ENCODE measurements around the gene E2F3.

The E2F3 gene

GRCh38 chr6:20426177-20427082 is 24.8 kb downstream of the E2F3 start:
- no peaks in the 10 kb centered on the region for H3K27me3 Mint-ChIP-seq
- peaks cover 28 to 53% of the 10 kb centered on the region in 2 donors for H3K4me1 Mint-ChIP-seq (ENCODE audit: low read depth in 2 of 2)
- H3K27ac Mint-ChIP-seq: peak overlapping the region; percentile 26 to 72
- no peak overlapping the region for H3K4me3 Mint-ChIP-seq
- no peak for DNase-seq
- peaks cover 8% of the 10 kb centered on the region for H3K36me3 Mint-ChIP-seq (ENCODE audit: insufficient read depth)
- ATAC-seq (replicated peaks): no peak
- no peaks in the 10 kb centered on the region for H3K9me3 Mint-ChIP-seq

DNA sequence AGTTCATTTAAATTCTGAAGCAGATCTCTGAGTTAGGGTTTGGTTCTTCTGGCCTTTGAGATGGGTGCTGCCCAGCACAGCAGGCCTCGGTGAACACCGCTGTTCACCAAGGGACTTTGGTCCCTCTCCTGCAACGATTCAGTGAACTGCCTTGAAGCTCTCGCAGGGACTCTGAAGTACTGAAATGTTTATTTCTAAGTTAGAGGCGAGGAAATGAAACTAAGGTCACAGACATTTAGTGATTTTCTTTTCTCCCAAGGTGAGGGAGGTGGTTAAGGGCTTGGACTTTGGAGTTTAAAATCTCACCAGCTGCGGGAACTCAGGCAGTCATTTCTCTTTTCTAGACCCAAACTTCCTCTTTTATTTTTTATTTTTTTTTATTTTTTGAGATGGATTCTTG is 26.2 kb downstream of the E2F3 start:
- Mint-ChIP-seq H3K27me3 (no peaks in the 10 kb centered on the region), H3K9me3 (no peaks in the 10 kb centered on the region), H3K36me3 (ENCODE audit: insufficient read depth) (peaks cover 12% of the 10 kb centered on the region), H3K27ac (peak overlapping the region; percentile 26 to 72), H3K4me3 (no peak overlapping the region), H3K4me1 (ENCODE audit: low read depth in 2 of 2) (peaks cover 26 to 47% of the 10 kb centered on the region in 2 donors)
- ATAC-seq (replicated peaks) (no peak), DNase-seq (no peak)

GRCh38 chr6:20432692-20433091 is 31.0 kb downstream of the E2F3 start:
- no peaks in the 10 kb centered on the region for H3K27me3 Mint-ChIP-seq
- no peak overlapping the region for H3K27ac Mint-ChIP-seq
- H3K4me1 Mint-ChIP-seq (ENCODE audit: low read depth in 2 of 2): peaks cover 8 to 30% of the 10 kb centered on the region in 2 donors
- H3K9me3 Mint-ChIP-seq: no peaks in the 10 kb centered on the region
- no peak overlapping the region for H3K4me3 Mint-ChIP-seq
- H3K36me3 Mint-ChIP-seq (ENCODE audit: insufficient read depth): peaks cover 6% of the 10 kb centered on the region
- no peak for ATAC-seq (replicated peaks)
- no peak for DNase-seq

- Mint-ChIP-seq H3K9me3 (no peaks in the 10 kb centered on the region), H3K4me1 (ENCODE audit: low read depth in 2 of 2) (peaks cover 7 to 34% of the 10 kb centered on the region in 2 donors), H3K27ac (no peak overlapping the region), H3K4me3 (no peak overlapping the region), H3K27me3 (no peaks in the 10 kb centered on the region), H3K36me3 (ENCODE audit: insufficient read depth) (peaks cover 6% of the 10 kb centered on the region)
- DNase-seq (no peak), ATAC-seq (replicated peaks) (no peak)
Measured at GRCh38 chr6:20433321-20433720, 31.6 kb downstream of the E2F3 start.

- no peaks in the 10 kb centered on the region for H3K27me3 Mint-ChIP-seq
- H3K4me1 Mint-ChIP-seq (ENCODE audit: low read depth in 2 of 2): peaks cover 10 to 38% of the 10 kb centered on the region in 2 donors
- DNase-seq (no peak), ATAC-seq (replicated peaks) (no peak)
- H3K36me3 Mint-ChIP-seq (ENCODE audit: insufficient read depth): peaks cover 6% of the 10 kb centered on the region
- no peak overlapping the region for H3K27ac Mint-ChIP-seq
- no peak overlapping the region for H3K4me3 Mint-ChIP-seq
- no peaks in the 10 kb centered on the region for H3K9me3 Mint-ChIP-seq
Measured at GRCh38 chr6:20433929-20434328, 32.2 kb downstream of the E2F3 start.

- no peak for DNase-seq
- no peaks in the 10 kb centered on the region for H3K9me3 Mint-ChIP-seq
- H3K27me3 Mint-ChIP-seq: no peaks in the 10 kb centered on the region
- peak overlapping the region; percentile 11 to 56 for H3K27ac Mint-ChIP-seq
- no peak overlapping the region for H3K4me3 Mint-ChIP-seq
- no peak for ATAC-seq (replicated peaks)
- peaks cover 10 to 38% of the 10 kb centered on the region in 2 donors for H3K4me1 Mint-ChIP-seq (ENCODE audit: low read depth in 2 of 2)
- H3K36me3 Mint-ChIP-seq (ENCODE audit: insufficient read depth): peaks cover 11% of the 10 kb centered on the region
Measured at GRCh38 chr6:20434766-20435165, 33.1 kb downstream of the E2F3 start.

- Mint-ChIP-seq H3K27me3 (no peaks in the 10 kb centered on the region), H3K27ac (no peak overlapping the region), H3K4me3 (no peak overlapping the region), H3K9me3 (peaks cover 0 to 2% of the 10 kb centered on the region in 2 donors), H3K4me1 (ENCODE audit: low read depth in 2 of 2) (peaks cover 11 to 47% of the 10 kb centered on the region in 2 donors), H3K36me3 (ENCODE audit: insufficient read depth) (peaks cover 11% of the 10 kb centered on the region)
- DNase-seq (no peak), ATAC-seq (replicated peaks) (no peak)
Measured at GRCh38 chr6:20436719-20437118, 35.0 kb downstream of the E2F3 start.

DNA sequence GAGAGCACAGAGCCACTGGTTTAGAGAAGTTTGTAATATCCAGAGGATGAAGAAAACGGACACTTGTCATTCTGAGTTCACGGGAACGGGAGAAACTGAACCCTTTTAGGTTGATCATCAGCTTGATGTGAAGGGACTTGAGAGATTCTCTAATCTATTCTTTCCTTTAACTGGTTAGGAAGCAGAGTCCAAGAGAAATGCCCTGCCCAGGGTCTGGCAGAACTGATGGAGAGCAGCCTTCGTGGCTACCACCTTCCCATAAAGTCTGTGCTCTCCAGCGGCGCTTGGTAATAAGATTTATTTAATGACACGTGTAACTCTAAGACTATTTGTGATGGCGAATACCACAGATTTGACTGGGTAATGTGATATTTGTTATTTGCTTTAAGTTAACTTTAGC is 36.0 kb downstream of the E2F3 start:
- H3K4me3 Mint-ChIP-seq: no peak overlapping the region
- H3K4me1 Mint-ChIP-seq (ENCODE audit: low read depth in 2 of 2): peaks cover 9 to 52% of the 10 kb centered on the region in 2 donors
- no peak for DNase-seq
- peaks cover 10% of the 10 kb centered on the region for H3K36me3 Mint-ChIP-seq (ENCODE audit: insufficient read depth)
- H3K9me3 Mint-ChIP-seq: peaks cover 0 to 2% of the 10 kb centered on the region in 2 donors
- ATAC-seq (replicated peaks): no peak
- H3K27me3 Mint-ChIP-seq: no peaks in the 10 kb centered on the region
- H3K27ac Mint-ChIP-seq: no peak overlapping the region

DNA sequence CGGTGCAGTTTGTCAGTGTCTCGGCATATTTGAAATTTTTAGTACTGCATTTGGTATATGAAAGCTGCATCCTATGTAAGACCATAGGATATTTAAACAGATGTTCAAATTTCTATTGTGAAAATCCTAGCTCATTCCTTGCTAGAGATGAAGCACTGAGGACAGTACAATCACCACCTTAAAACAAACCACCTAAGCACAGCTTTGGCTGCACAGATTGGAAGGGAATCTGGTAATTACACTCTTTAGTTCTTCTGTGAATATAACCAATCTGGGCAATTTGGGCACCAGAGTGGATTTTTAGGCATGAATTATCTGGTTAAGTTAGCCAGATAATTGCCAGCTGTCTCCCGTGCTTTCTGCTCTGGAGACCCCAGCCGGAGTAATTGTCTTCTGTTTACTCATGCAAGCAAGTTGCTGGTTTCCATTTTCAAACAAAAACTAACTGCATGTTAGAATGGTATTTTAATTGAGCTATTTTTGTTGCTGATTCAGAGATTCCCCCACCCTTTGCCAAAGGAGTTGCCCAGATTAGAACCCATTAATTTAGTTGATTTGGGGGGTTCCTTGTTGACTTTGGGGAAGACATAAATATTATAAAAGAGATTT is 36.9 kb downstream of the E2F3 start:
- ATAC-seq (replicated peaks) (no peak), DNase-seq (no peak)
- H3K9me3 Mint-ChIP-seq: peaks cover 0 to 2% of the 10 kb centered on the region in 2 donors
- no peaks in the 10 kb centered on the region for H3K27me3 Mint-ChIP-seq
- peak overlapping the region in 1 of 2 donors; percentile 70 for H3K27ac Mint-ChIP-seq
- peaks cover 9 to 47% of the 10 kb centered on the region in 2 donors for H3K4me1 Mint-ChIP-seq (ENCODE audit: low read depth in 2 of 2)
- no peak overlapping the region for H3K4me3 Mint-ChIP-seq
- H3K36me3 Mint-ChIP-seq (ENCODE audit: insufficient read depth): peaks cover 12% of the 10 kb centered on the region

DNA sequence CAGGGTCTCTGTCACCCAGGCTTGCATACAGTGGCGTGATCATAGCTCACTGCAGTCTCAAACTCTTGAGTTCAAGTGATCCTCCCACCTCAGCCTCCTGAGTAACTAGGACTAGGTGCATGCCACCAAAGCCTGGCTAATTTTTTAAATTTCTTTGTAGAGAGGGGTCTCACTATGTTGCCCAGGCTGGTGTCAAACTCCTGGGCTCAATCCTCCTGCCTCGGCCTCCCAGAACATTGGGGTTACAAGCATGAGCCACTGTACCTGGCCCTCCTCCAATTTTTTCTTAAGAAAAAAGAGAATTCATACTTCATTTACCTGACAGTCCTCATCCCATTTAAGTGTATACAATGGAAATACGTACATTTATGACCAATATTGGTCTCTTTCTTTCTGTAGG is 37.9 kb downstream of the E2F3 start:
- Mint-ChIP-seq H3K27me3 (no peaks in the 10 kb centered on the region), H3K4me1 (ENCODE audit: low read depth in 2 of 2) (peaks cover 11 to 48% of the 10 kb centered on the region in 2 donors), H3K36me3 (ENCODE audit: insufficient read depth) (peaks cover 12% of the 10 kb centered on the region)

DNA sequence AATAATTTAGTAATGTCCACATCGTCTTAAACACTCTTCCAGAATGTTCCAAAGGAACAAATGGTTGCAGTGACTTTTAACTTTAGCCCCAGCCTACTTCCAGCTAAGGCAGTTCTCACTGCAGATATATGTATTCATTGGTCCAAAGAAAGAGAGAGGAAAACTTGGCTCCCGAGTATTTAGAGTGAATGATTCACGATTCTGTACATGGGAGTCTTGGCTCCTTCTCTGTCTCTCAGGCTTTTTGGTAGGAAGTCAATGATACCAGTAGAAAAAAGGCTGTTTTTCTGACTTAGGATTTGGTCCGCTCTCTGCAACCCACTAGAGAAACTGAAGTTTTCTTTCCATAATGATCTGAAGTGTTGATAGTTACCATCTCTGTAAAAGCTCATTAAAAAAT is 38.6 kb downstream of the E2F3 start:
- Mint-ChIP-seq H3K27me3 (no peaks in the 10 kb centered on the region), H3K9me3 (peaks cover 0 to 2% of the 10 kb centered on the region in 2 donors), H3K4me1 (ENCODE audit: low read depth in 2 of 2) (peaks cover 11 to 52% of the 10 kb centered on the region in 2 donors), H3K36me3 (ENCODE audit: insufficient read depth) (peaks cover 13% of the 10 kb centered on the region), H3K27ac (no peak overlapping the region), H3K4me3 (no peak overlapping the region)
- ATAC-seq (replicated peaks): no peak
- no peak for DNase-seq

More for the DNA sequence above, 37.9 kb downstream of the E2F3 start:
- Mint-ChIP-seq H3K27ac (no peak overlapping the region), H3K4me3 (no peak overlapping the region), H3K9me3 (peaks cover 0 to 2% of the 10 kb centered on the region in 2 donors)
- no peak for DNase-seq
- no peak for ATAC-seq (replicated peaks)

- DNase-seq (no peak), ATAC-seq (replicated peaks) (no peak)
- no peak overlapping the region for H3K4me3 Mint-ChIP-seq
- H3K27ac Mint-ChIP-seq: no peak overlapping the region
- H3K27me3 Mint-ChIP-seq: no peaks in the 10 kb centered on the region
- peaks cover 17% of the 10 kb centered on the region for H3K36me3 Mint-ChIP-seq (ENCODE audit: insufficient read depth)
- peaks cover 0 to 2% of the 10 kb centered on the region in 2 donors for H3K9me3 Mint-ChIP-seq
- H3K4me1 Mint-ChIP-seq (ENCODE audit: low read depth in 2 of 2): peaks cover 10 to 53% of the 10 kb centered on the region in 2 donors
Measured at GRCh38 chr6:20441236-20441635, 39.6 kb downstream of the E2F3 start.

GRCh38 chr6:20441921-20442320 is 40.2 kb downstream of the E2F3 start:
- DNase-seq (no peak), ATAC-seq (replicated peaks) (no peak)
- H3K27ac Mint-ChIP-seq: no peak overlapping the region
- H3K4me3 Mint-ChIP-seq: no peak overlapping the region
- H3K27me3 Mint-ChIP-seq: no peaks in the 10 kb centered on the region
- peaks cover 13 to 54% of the 10 kb centered on the region in 2 donors for H3K4me1 Mint-ChIP-seq (ENCODE audit: low read depth in 2 of 2)
- H3K36me3 Mint-ChIP-seq (ENCODE audit: insufficient read depth): peaks cover 22% of the 10 kb centered on the region
- peaks cover 0 to 2% of the 10 kb centered on the region in 2 donors for H3K9me3 Mint-ChIP-seq
